Esophagus muscularis mucosa (tissue), 4 donors: ENCODE results near the gene PAX6. TPM values are rescaled to one million over a fixed set of nuclear protein-coding genes. Genes with fewer than 3 reads are reported as not detected.

Experiments
- DNase-seq: peaks from one replicate; pipeline ENCODE4 v3.0.0-alpha.2; 2017; ENCODE audit errors: extremely low spot score
- H3K27ac ChIP-seq, 4 donors: fragments of 200-600 bp; sonication (generic); replicated peaks in 1 of 4; 1 replicate in 3 of 4; 2 replicates in 1 of 4; pipeline ENCODE4 v1.5.1; 2016 to 2019; ENCODE audit warnings: mild to moderate bottlenecking in 1 of 4
- H3K27me3 ChIP-seq, 4 donors: fragments of 200-600 bp; sonication (generic); one replicate each; pipeline versions ENCODE4 v1.5.1 to v1.6.0; 2016 to 2019
- H3K36me3 ChIP-seq, 4 donors: fragments of 200-600 bp; sonication (generic); one replicate each; pipeline ENCODE4 v1.5.1; 2016 to 2019
- H3K4me1 ChIP-seq, 4 donors: fragments of 200-600 bp; sonication (generic); one replicate each; pipeline ENCODE4 v1.5.1; 2016 to 2019
- H3K4me3 ChIP-seq, 4 donors: fragments of 200-600 bp; sonication (generic); 1 replicate in 2 of 4; 2 replicates in 2 of 4; pipeline ENCODE4 v1.5.1; 2016 to 2019; ENCODE audit warnings: mild to moderate bottlenecking in 4 of 4, moderate library complexity in 1 of 4
- H3K9me3 ChIP-seq, 4 donors: fragments of 200-600 bp; sonication (generic); 1 replicate in 3 of 4; 2 replicates in 1 of 4; pipeline ENCODE4 v1.5.1; 2016 to 2019
- EP300 ChIP-seq: sonication (generic); formaldehyde crosslinking; IDR thresholded peaks from one replicate; pipeline ENCODE4 v1.6.1; 2017; ENCODE audit warnings: antibody characterized with exemption
- POLR2A ChIP-seq: fragments of 450-650 bp; IDR thresholded peaks from one replicate; pipeline ENCODE4 v1.6.1; 2017; ENCODE audit warnings: antibody characterized with exemption, moderate library complexity, mild to moderate bottlenecking, low read depth
- POLR2AphosphoS5 ChIP-seq, 2 donors: sonication (generic); formaldehyde crosslinking; IDR thresholded peaks; one replicate each; pipeline ENCODE4 v1.6.1; 2017; ENCODE audit warnings: antibody characterized with exemption in 2 of 2
- WGBS: methylation state at CpG from one replicate; pipeline ENCODE4 v1.1.5; 2018; 5-methylcytosine and 5-hydroxymethylcytosine counted together
- intact Hi-C: fragments of 100-400 bp; cut with DNase I; formaldehyde crosslinking; loops from one replicate; pipeline ENCODE4 v1.15.1; 2023
- total RNA-seq, 4 donors: library from RNA; depleted of rRNA; stranded (reverse); fragments of >200 nt; gene quantifications; one replicate each; pipeline versions ENCODE4 v1.1.0 to v1.2.1, GENCODE V29; 2016
- TF ChIP-seq, protein P1 (sequence below), 3 experiments: fragments of 200-600 bp in 2 of 3; fragments of 450-650 bp in 1 of 3; sonication (generic) in 2 of 3; IDR thresholded peaks; one replicate each; pipeline ENCODE4 v1.5.1; 2017 to 2019; ENCODE audit warnings: antibody characterized with exemption in 3 of 3, mild to moderate bottlenecking in 2 of 3, moderate library complexity in 1 of 3

Gene PAX6
- total RNA-seq, 4 donors from 2014 or later, result 0.06 TPM; not detected in 3

DNA sequence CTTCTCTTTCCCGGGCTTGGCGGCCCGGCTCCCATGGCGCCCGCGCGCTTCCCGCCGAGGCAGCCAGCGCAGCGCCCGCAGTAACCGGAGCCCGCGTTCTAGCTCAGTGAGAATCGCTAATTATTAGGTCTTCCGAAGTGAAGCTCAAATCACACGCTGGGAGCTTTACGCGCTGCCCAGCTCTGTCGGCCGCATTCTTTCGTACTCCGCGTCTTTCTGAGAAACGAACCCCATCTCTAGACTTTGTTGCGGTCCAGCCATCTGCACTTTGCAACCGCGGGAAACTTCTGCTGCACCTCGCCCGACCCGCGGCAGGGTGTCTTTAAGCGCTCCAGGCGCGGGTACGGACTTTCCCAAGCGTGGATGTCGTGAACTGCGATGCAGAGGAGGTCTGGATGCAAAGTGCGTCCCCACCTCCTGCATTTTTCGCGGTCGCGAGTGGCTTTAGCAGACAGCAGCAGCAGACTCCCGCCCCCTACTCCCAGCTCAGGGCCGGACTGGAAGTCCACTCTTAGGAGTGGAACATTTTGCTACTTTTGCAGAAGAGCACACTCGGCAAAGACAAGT, 6.0 kb upstream of the PAX6 start:
- DNase-seq, result no peak
- Histone ChIP-seq H3K27me3 (peaks cover 35 to 100% (median 97%) of the 10 kb centered on the region in 4 donors), H3K9me3 (no peaks in the 10 kb centered on the region), H3K4me1 (peaks cover 59 to 77% (median 73%) of the 10 kb centered on the region in 4 donors), H3K36me3 (no peaks in the 10 kb centered on the region), H3K27ac (no peak overlapping the region), H3K4me3 (peak overlapping the region; percentile 31 to 43 (median 32))
- no peak for TF ChIP-seq EP300
- TF ChIP-seq, protein P1, sequence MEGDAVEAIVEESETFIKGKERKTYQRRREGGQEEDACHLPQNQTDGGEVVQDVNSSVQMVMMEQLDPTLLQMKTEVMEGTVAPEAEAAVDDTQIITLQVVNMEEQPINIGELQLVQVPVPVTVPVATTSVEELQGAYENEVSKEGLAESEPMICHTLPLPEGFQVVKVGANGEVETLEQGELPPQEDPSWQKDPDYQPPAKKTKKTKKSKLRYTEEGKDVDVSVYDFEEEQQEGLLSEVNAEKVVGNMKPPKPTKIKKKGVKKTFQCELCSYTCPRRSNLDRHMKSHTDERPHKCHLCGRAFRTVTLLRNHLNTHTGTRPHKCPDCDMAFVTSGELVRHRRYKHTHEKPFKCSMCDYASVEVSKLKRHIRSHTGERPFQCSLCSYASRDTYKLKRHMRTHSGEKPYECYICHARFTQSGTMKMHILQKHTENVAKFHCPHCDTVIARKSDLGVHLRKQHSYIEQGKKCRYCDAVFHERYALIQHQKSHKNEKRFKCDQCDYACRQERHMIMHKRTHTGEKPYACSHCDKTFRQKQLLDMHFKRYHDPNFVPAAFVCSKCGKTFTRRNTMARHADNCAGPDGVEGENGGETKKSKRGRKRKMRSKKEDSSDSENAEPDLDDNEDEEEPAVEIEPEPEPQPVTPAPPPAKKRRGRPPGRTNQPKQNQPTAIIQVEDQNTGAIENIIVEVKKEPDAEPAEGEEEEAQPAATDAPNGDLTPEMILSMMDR (IDR thresholded peaks at IDR 0.05), result no peak
- no peak for TF ChIP-seq POLR2A
- TF ChIP-seq POLR2AphosphoS5 (IDR thresholded peaks at IDR 0.05), result no peak
- WGBS, result 1% methylated on average over 42 of the region's 48 CpGs
- intact Hi-C loops, result no loop called here

GRCh38 chr11:31816468-31817053, 5.4 kb upstream of the PAX6 start:
- no peaks in the 10 kb centered on the region for H3K36me3 ChIP-seq
- H3K9me3 ChIP-seq, result no peaks in the 10 kb centered on the region
- intact Hi-C loops, result no loop called here
- no peak overlapping the region for H3K27ac ChIP-seq
- peaks cover 65 to 83% (median 78%) of the 10 kb centered on the region in 4 donors for H3K4me1 ChIP-seq
- DNase-seq, result no peak
- 5% methylated on average over 15 of the region's 40 CpGs for WGBS
- TF ChIP-seq EP300, result no peak
- no peak for TF ChIP-seq POLR2AphosphoS5 (IDR thresholded peaks at IDR 0.05)
- TF ChIP-seq POLR2A, result no peak
- TF ChIP-seq, protein P1 (IDR thresholded peaks at IDR 0.05), result no peak
- peaks cover 35 to 100% (median 97%) of the 10 kb centered on the region in 4 donors for H3K27me3 ChIP-seq
- H3K4me3 ChIP-seq, result peak overlapping the region; percentile 31 to 43 (median 32)

DNA sequence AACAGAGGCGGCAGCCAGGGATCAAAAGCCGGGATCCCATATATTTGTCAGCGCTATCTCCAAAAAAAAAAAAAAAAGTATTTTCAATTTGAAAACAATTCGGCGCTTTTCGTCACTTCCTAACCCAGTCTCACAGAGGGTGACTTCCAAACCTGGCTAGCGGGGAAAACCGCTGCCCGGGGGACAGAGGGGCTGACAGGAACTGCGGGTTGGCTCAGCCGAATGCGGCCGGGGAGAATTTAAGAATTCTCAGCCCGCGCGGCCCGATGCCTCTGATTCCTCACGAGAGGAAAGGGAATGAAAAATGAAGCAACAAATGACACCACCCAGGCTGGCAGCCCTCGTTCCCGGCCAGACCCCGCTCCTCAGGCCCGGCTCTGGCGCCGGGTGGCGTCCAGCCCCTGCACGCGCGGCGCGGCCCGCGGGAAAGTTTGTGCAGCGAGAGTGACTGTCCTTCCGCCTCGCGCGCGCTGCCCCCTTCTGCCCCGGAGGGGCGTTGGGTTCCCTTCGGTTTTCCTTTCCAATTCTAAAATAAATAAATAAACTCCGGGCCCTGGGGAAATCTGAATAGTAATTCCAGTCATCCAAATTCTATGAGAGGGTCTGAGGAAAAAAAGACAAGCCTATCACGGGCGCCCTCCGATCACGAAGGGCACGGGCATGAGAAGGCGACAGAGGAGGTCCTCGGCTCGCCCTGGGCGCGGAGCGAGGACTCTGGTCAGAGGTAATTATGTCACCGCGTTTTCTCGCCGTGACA, 4.8 kb upstream of the PAX6 start:
- no peak for DNase-seq
- TF ChIP-seq, protein P1 (IDR thresholded peaks at IDR 0.05), result no peak
- TF ChIP-seq EP300 (no peak), POLR2AphosphoS5 (IDR thresholded peaks at IDR 0.05) (no peak)
- peak overlapping the region; percentile 19 to 43 (median 32) for H3K4me3 ChIP-seq
- WGBS, result 4% methylated on average over 52 of the region's 57 CpGs
- no peaks in the 10 kb centered on the region for H3K9me3 ChIP-seq
- no peak overlapping the region for H3K27ac ChIP-seq
- H3K4me1 ChIP-seq, result peaks cover 72 to 89% (median 85%) of the 10 kb centered on the region in 4 donors
- H3K36me3 ChIP-seq, result no peaks in the 10 kb centered on the region
- intact Hi-C loops, result no loop called here
- peaks cover 35 to 100% (median 98%) of the 10 kb centered on the region in 4 donors for H3K27me3 ChIP-seq

DNA sequence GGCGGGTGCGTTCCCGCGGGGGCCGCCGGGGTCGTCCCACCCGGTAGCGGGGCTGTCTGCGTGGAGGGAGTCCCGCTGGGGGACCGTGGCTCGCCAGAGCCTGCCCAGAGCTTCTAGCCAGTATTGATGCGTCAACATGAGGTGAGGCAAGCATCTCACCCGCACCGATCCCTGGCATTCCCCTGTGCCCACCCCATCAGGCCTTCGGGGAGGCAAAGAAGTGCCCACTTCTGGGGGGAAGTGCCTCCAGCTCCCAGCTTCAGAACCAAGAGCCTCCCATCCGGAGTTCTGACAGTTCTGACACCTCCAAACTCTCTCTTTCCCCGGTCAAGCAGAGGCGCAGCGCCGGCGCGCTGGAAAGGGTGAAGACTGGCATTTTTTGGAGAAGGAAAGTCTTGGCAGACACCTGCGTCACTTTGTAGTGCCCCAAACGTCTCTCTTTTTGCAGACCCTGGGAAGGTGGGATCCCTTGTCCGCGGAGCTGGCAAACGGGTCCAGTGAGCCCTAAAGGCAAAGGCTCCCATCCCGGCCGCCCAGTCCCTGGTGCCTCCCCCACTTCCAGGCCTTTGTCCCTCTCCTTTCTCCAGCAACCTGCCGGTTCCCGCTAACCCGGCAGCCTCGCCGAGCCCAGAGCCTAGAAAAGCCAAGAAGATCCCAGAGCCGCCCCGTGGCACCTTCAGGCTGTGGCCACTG, 3.2 kb upstream of the PAX6 start:
- H3K4me3 ChIP-seq, result peak overlapping the region in 3 of 4 donors; percentile 53 to 54 (median 53)
- H3K9me3 ChIP-seq, result no peaks in the 10 kb centered on the region
- TF ChIP-seq, protein P1 (IDR thresholded peaks at IDR 0.05), result no peak
- no peak for TF ChIP-seq EP300
- no peak for TF ChIP-seq POLR2AphosphoS5 (IDR thresholded peaks at IDR 0.05)
- no peak for TF ChIP-seq POLR2A
- intact Hi-C loops, result no loop called here
- WGBS, result 12% methylated on average over 18 of the region's 38 CpGs
- peaks cover 86 to 94% (median 92%) of the 10 kb centered on the region in 4 donors for H3K4me1 ChIP-seq
- peaks cover 45 to 100% (median 99%) of the 10 kb centered on the region in 4 donors for H3K27me3 ChIP-seq
- no peak for DNase-seq
- H3K27ac ChIP-seq, result no peak overlapping the region
- H3K36me3 ChIP-seq, result no peaks in the 10 kb centered on the region
